ENCODE measurements around the gene RSRC1.

DNA sequence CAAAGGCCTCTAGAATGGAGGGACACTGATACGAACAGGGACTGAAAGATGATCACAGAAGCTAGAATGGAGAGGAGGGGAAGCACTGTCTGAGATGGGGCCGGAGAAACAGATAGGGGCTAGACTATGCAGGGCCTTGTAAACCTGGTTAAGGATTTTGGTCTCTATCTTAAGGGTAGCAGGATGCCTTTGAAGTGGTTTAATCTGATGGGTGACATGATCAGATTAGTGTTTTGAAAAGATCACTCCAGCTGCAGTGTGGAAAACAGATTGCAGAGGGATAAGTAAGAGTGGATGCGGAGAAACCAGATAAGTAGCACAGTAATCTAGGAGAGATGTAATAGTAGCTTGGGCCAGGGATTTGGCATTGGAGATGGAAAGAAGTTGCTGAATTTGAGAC lies 108.1 kb downstream of the RSRC1 start:
- TF ChIP-seq, protein P1, sequence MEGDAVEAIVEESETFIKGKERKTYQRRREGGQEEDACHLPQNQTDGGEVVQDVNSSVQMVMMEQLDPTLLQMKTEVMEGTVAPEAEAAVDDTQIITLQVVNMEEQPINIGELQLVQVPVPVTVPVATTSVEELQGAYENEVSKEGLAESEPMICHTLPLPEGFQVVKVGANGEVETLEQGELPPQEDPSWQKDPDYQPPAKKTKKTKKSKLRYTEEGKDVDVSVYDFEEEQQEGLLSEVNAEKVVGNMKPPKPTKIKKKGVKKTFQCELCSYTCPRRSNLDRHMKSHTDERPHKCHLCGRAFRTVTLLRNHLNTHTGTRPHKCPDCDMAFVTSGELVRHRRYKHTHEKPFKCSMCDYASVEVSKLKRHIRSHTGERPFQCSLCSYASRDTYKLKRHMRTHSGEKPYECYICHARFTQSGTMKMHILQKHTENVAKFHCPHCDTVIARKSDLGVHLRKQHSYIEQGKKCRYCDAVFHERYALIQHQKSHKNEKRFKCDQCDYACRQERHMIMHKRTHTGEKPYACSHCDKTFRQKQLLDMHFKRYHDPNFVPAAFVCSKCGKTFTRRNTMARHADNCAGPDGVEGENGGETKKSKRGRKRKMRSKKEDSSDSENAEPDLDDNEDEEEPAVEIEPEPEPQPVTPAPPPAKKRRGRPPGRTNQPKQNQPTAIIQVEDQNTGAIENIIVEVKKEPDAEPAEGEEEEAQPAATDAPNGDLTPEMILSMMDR (IDR thresholded peaks at IDR 0.05) = no peak
- no peak for TF ChIP-seq POLR2A (IDR thresholded peaks at IDR 0.05)
